IPS DF 6.9 (cell line): ENCODE data around the gene APBA1.

Experiments used
- DNase-seq: peaks from one replicate; pipeline ENCODE4 v3.0.0-alpha.2; 2013; ENCODE audit warnings: low read depth, low spot score
- H3K27ac ChIP-seq: one replicate; pipeline ENCODE4 v1.5.1; 2013; ENCODE audit warnings: low read length, control low read depth
- H3K27me3 ChIP-seq: 2 replicates; pipeline ENCODE4 v1.6.1; 2013; ENCODE audit warnings: mild to moderate bottlenecking, low read length; ENCODE audit not compliant: control insufficient read depth, insufficient read depth
- H3K36me3 ChIP-seq: 2 replicates; pipeline ENCODE4 v1.6.1; 2013; ENCODE audit warnings: low read length; ENCODE audit not compliant: control insufficient read depth, insufficient read depth
- H3K4me1 ChIP-seq: 2 replicates; pipeline ENCODE4 v1.6.1; 2013; ENCODE audit warnings: low read length; ENCODE audit not compliant: control insufficient read depth, insufficient read depth
- H3K4me3 ChIP-seq: 2 replicates; pipeline ENCODE4 v1.5.1; 2013; ENCODE audit warnings: mild to moderate bottlenecking, low read length
- H3K9me3 ChIP-seq: 2 replicates; pipeline ENCODE4 v1.6.1; 2013; ENCODE audit warnings: low read length, inconsistent platforms; ENCODE audit not compliant: control insufficient read depth, insufficient read depth
- WGBS: extraction: QIAGEN DNeasy Blood & Tissue Kit; methylation state at CpG from one replicate; pipeline ENCODE4 v1.1.7; 2013; ENCODE audit warnings: mixed read lengths, missing lambda C conversion rate; ENCODE audit not compliant: insufficient read length, insufficient coverage; 5-methylcytosine and 5-hydroxymethylcytosine counted together

Gene APBA1

GRCh38 chr9:69580582-69581214 lies 91.5 kb downstream of the APBA1 start:
- no CpG with 5 or more reads among the region's 5 CpGs for WGBS
- Histone ChIP-seq H3K9me3 (no peaks in the 10 kb centered on the region), H3K27ac (no peak overlapping the region), H3K4me1 (no peaks in the 10 kb centered on the region), H3K27me3 (peaks cover 12% of the 10 kb centered on the region; the same call in 1 of the 2 replicates), H3K4me3 (no peak overlapping the region), H3K36me3 (no peaks in the 10 kb centered on the region)
- no peak for DNase-seq

DNA sequence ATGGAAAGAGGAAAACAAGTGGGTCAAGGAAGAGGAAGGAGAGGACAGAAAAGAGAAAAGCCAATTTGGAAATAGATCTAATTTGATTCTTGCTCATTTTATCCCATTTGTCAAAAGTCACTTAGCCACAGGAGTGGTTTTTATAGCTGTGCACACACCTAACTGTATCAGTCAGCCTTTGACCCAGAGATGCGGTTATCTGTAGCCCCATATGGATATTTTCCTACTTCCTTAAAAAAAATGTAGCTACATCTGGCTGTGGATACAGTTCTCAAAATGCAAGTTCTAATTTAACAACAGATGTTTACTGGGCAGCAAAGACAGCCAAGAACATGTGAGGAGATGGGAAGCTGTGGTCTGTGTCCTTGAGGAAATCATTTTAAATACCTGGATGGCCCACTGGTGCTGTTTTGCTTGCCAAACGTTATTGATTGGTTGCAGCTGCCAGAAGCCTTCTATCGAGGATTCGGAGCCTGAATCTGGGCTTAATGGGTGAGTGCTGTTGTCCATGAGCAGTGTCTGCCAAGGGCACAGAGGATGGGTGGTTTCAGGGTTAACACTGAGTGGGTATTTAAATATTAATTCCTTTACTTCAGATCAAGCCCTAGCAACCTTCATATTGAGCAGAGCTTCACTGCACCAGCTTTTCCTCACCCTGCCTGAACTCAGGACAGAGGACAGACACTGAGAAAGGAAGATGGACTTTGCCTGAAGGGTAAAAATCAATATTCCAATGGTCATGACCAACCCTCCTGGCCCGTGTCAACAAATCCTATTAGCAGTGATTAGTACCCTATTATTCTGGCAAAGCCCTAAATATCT lies 92.2 kb downstream of the APBA1 start:
- Histone ChIP-seq H3K27me3 (peaks cover 12% of the 10 kb centered on the region; the same call in 1 of the 2 replicates), H3K27ac (no peak overlapping the region), H3K9me3 (no peaks in the 10 kb centered on the region), H3K36me3 (no peaks in the 10 kb centered on the region), H3K4me1 (no peaks in the 10 kb centered on the region), H3K4me3 (no peak overlapping the region)
- no CpG with 5 or more reads among the region's 5 CpGs for WGBS
- no peak for DNase-seq

- WGBS, result no CpG with 5 or more reads among the region's 6 CpGs
- no peak for DNase-seq
- H3K4me1 ChIP-seq, result no peaks in the 10 kb centered on the region
- H3K36me3 ChIP-seq, result no peaks in the 10 kb centered on the region
- H3K27ac ChIP-seq, result no peak overlapping the region
- H3K27me3 ChIP-seq, result peaks cover 12% of the 10 kb centered on the region; the same call in 1 of the 2 replicates
- H3K4me3 ChIP-seq, result no peak overlapping the region
- H3K9me3 ChIP-seq, result no peaks in the 10 kb centered on the region
These were observed 93.0 kb downstream of the APBA1 start for GRCh38 chr9:69579032-69579758.

- H3K27me3 ChIP-seq, result peaks cover 10% of the 10 kb centered on the region; the same call in 1 of the 2 replicates
These were observed 94.1 kb downstream of the APBA1 start for GRCh38 chr9:69578026-69578425.

DNA sequence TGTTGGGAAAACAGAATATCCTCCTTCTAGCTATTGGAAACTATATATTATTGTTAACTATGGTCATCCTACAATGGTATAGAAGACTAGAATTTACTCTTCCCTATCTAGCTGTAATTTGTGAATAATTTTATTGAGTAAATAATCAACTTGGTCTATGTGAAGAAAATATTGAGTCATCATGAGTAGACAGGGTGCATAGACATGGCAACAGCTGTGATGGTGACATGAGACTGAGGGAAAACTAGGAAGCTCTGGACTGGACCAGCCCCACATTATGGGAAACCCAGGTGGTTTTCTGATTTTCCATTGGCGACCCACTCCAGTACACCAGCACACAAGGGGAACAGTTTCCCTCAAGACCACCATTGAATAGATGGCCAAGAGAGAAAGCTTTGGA lies 95.0 kb downstream of the APBA1 start:
- Histone ChIP-seq H3K27me3 (peaks cover 5% of the 10 kb centered on the region; the same call in 1 of the 2 replicates), H3K4me1 (no peaks in the 10 kb centered on the region), H3K27ac (no peak overlapping the region), H3K36me3 (no peaks in the 10 kb centered on the region), H3K9me3 (no peaks in the 10 kb centered on the region), H3K4me3 (no peak overlapping the region)
- DNase-seq, result no peak
- WGBS, result no CpG with 5 or more reads among the region's 1 CpG

More at GRCh38 chr9:69578026-69578425, 94.1 kb downstream of the APBA1 start:
- no peak for DNase-seq
- no peaks in the 10 kb centered on the region for H3K4me1 ChIP-seq
- no peak overlapping the region for H3K27ac ChIP-seq
- WGBS, result no CpG with 5 or more reads among the region's 3 CpGs
- no peaks in the 10 kb centered on the region for H3K9me3 ChIP-seq
- no peak overlapping the region for H3K4me3 ChIP-seq
- H3K36me3 ChIP-seq, result no peaks in the 10 kb centered on the region

DNA sequence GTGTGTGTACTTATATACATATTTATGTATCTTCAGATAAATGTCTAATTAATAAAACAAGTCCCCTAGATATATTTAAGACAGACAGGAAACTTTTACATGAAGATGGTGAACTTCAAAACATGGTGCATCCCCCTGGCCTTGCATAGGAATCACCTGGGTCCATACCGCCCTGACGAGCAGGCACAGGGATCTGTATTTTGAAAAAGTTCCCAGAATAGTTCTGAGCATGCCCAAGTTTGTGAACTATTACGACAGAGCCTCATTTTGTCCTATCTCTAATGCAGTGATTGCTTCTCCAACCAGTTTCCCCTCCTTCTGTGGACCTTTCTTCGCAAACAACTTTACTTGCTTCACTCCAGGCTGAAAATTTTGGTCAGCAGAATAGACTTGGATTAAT lies 98.1 kb downstream of the APBA1 start:
- DNase-seq, result no peak
- H3K4me1 ChIP-seq, result no peaks in the 10 kb centered on the region
- no peak overlapping the region for H3K27ac ChIP-seq
- no peaks in the 10 kb centered on the region for H3K9me3 ChIP-seq
- WGBS, result no CpG with 5 or more reads among the region's 4 CpGs
- H3K4me3 ChIP-seq, result no peak overlapping the region
- no peaks in the 10 kb centered on the region for H3K36me3 ChIP-seq
- no peaks in the 10 kb centered on the region for H3K27me3 ChIP-seq

GRCh38 chr9:69573651-69574050 lies 98.5 kb downstream of the APBA1 start:
- no peaks in the 10 kb centered on the region for H3K4me1 ChIP-seq
- no peak for DNase-seq
- no peak overlapping the region for H3K27ac ChIP-seq
- no peaks in the 10 kb centered on the region for H3K27me3 ChIP-seq
- no peaks in the 10 kb centered on the region for H3K9me3 ChIP-seq
- no peak overlapping the region for H3K4me3 ChIP-seq
- no CpG with 5 or more reads among the region's 4 CpGs for WGBS
- no peaks in the 10 kb centered on the region for H3K36me3 ChIP-seq

DNA sequence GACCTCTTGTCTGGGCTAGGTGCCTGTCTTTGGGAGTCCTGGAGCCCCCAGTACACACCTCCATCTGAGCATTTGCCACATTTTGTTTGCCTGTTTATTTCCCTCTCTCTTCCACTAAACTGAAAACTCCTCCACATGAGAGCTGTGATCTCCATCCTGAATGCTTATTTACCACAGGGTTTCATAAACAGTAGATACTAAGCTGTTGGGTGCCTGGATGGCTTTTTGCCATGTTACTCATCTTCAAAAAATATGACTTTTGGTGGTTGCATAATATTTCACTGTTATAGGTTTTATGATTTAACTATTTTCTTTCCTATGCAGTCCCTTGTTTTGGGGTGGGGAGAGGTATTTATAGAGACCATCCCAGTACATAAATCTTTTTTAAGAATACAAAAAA lies 99.6 kb downstream of the APBA1 start:
- Histone ChIP-seq H3K4me3 (no peak overlapping the region), H3K27me3 (no peaks in the 10 kb centered on the region)

GRCh38 chr9:69571032-69571431 lies 101.1 kb downstream of the APBA1 start:
- Histone ChIP-seq H3K4me3 (no peak overlapping the region), H3K27me3 (no peaks in the 10 kb centered on the region), H3K9me3 (no peaks in the 10 kb centered on the region), H3K4me1 (no peaks in the 10 kb centered on the region), H3K27ac (no peak overlapping the region), H3K36me3 (no peaks in the 10 kb centered on the region)
- no peak for DNase-seq
- WGBS, result no CpG with 5 or more reads among the region's 2 CpGs

More for the DNA sequence above, 99.6 kb downstream of the APBA1 start:
- no peaks in the 10 kb centered on the region for H3K9me3 ChIP-seq
- no peak overlapping the region for H3K27ac ChIP-seq
- DNase-seq, result no peak
- no peaks in the 10 kb centered on the region for H3K4me1 ChIP-seq
- H3K36me3 ChIP-seq, result no peaks in the 10 kb centered on the region

- DNase-seq, result no peak
- H3K36me3 ChIP-seq, result no peaks in the 10 kb centered on the region
- H3K27me3 ChIP-seq, result no peaks in the 10 kb centered on the region
- no CpG with 5 or more reads among the region's 3 CpGs for WGBS
- H3K27ac ChIP-seq, result no peak overlapping the region
- no peaks in the 10 kb centered on the region for H3K9me3 ChIP-seq
- H3K4me3 ChIP-seq, result no peak overlapping the region
- no peaks in the 10 kb centered on the region for H3K4me1 ChIP-seq
These were observed 102.3 kb downstream of the APBA1 start for GRCh38 chr9:69569738-69570451.
